GM23338 (cell line): Measurements from ENCODE around the gene PGBD2. TPM values are rescaled to one million over a fixed set of nuclear protein-coding genes. Genes with fewer than 3 reads are reported as not detected.

Source experiments
- ATAC-seq: fragments of 200-7000 bp; cut with Tn5 transposase; 3 replicates; pipeline ENCODE4 v1.9.1; 2020
- DNase-seq: peaks from one replicate; pipeline ENCODE4 v3.0.0-alpha.2; 2015; ENCODE audit warnings: low spot score
- H2AFZ ChIP-seq: fragments of 200-600 bp; sonication (generic); 2 replicates; pipeline ENCODE4 v1.8.0; 2016; ENCODE audit warnings: antibody characterized with exemption, mild to moderate bottlenecking, moderate library complexity
- H3F3A ChIP-seq: fragments of 200-600 bp; sonication (generic); replicated peaks from 2 replicates; pipeline ENCODE4 v1.8.0; 2017; ENCODE audit warnings: antibody characterized with exemption, mixed run types, low read depth
- H3K27ac ChIP-seq: fragments of 200-600 bp; sonication (generic); 2 replicates; pipeline ENCODE4 v1.6.1; 2016; ENCODE audit warnings: low read depth
- H3K27me3 ChIP-seq: fragments of 200-600 bp; sonication (generic); 2 replicates; pipeline ENCODE4 v1.8.0; 2016; ENCODE audit warnings: mild to moderate bottlenecking, mixed run types, moderate library complexity; ENCODE audit not compliant: insufficient read depth
- H3K36me3 ChIP-seq: fragments of 200-600 bp; sonication (generic); 2 replicates; pipeline ENCODE4 v1.8.0; 2016; ENCODE audit warnings: mild to moderate bottlenecking; ENCODE audit not compliant: insufficient read depth
- H3K4me1 ChIP-seq: fragments of 200-600 bp; sonication (generic); 2 replicates; pipeline ENCODE4 v1.8.0; 2016; ENCODE audit warnings: mild to moderate bottlenecking, moderate library complexity; ENCODE audit not compliant: insufficient read depth
- H3K4me2 ChIP-seq: fragments of 200-600 bp; sonication (generic); 2 replicates; pipeline ENCODE4 v1.7.1; 2017; ENCODE audit warnings: mixed run types
- H3K4me3 ChIP-seq: fragments of 200-600 bp; sonication (generic); 2 replicates; pipeline ENCODE4 v1.6.1; 2016; ENCODE audit warnings: mixed run types
- H3K79me2 ChIP-seq: fragments of 200-600 bp; sonication (generic); replicated peaks from 2 replicates; pipeline ENCODE4 v1.8.0; 2017; ENCODE audit warnings: mild to moderate bottlenecking; ENCODE audit not compliant: insufficient read depth
- H3K9me2 ChIP-seq: fragments of 200-600 bp; sonication (generic); 2 replicates; pipeline ENCODE4 v1.8.0; 2017; ENCODE audit not compliant: insufficient read depth
- H4K20me1 ChIP-seq: fragments of 200-600 bp; sonication (generic); replicated peaks from 2 replicates; pipeline ENCODE4 v1.8.0; 2017; ENCODE audit warnings: mild to moderate bottlenecking; ENCODE audit not compliant: insufficient read depth
- H3K27ac Mint-ChIP-seq: 2 replicates; pipeline ENCODE4 v1.8.0; 2020; ENCODE audit warnings: inconsistent platforms, mild to moderate bottlenecking, moderate library complexity, mixed read lengths
- H3K27me3 Mint-ChIP-seq: 3 replicates; pipeline ENCODE4 v1.8.0; 2022; ENCODE audit warnings: low read depth, mild to moderate bottlenecking, moderate library complexity, mixed read lengths, inconsistent platforms; ENCODE audit not compliant: insufficient read depth, poor library complexity
- H3K36me3 Mint-ChIP-seq: 3 replicates; pipeline ENCODE4 v1.8.0; 2021; ENCODE audit warnings: low read depth, mild to moderate bottlenecking, inconsistent platforms, moderate library complexity, mixed read lengths
- H3K4me1 Mint-ChIP-seq: 3 replicates; pipeline ENCODE4 v1.8.0; 2020; ENCODE audit warnings: mild to moderate bottlenecking, inconsistent platforms, mixed read lengths
- H3K4me3 Mint-ChIP-seq: 3 replicates; pipeline ENCODE4 v1.8.0; 2021; ENCODE audit warnings: moderate library complexity, mild to moderate bottlenecking, inconsistent platforms, mixed read lengths
- H3K9me3 Mint-ChIP-seq: 3 replicates; pipeline ENCODE4 v1.8.0; 2020; ENCODE audit warnings: moderate library complexity, mild to moderate bottlenecking, inconsistent platforms, mixed read lengths
- CREB1 ChIP-seq: fragments of 250-450 bp; sonication (Bioruptor Pico); IDR thresholded peaks from 2 replicates; pipeline ENCODE4 v1.5.0; 2020; ENCODE audit warnings: low read depth, mild to moderate bottlenecking, moderate library complexity
- EZH2phosphoT487 ChIP-seq: fragments of 200-600 bp; sonication (generic); IDR thresholded peaks from one replicate; pipeline ENCODE4 v1.8.1; 2018; ENCODE audit warnings: antibody characterized with exemption; ENCODE audit not compliant: unreplicated experiment
- POLR2AphosphoS5 ChIP-seq: IDR thresholded peaks from 2 replicates; pipeline ENCODE4 v1.6.1; 2016; ENCODE audit warnings: antibody characterized with exemption, low read depth
- STAT1 ChIP-seq: IDR thresholded peaks from one replicate; pipeline ENCODE4 v1.6.1; 2016; ENCODE audit warnings: antibody characterized with exemption; ENCODE audit not compliant: unreplicated experiment
- ZNF114 ChIP-seq: fragments of 250-450 bp; sonication (Bioruptor Pico); IDR thresholded peaks from 2 replicates; pipeline ENCODE4 v1.5.0; 2020; ENCODE audit warnings: mild to moderate bottlenecking, moderate library complexity
- ZNF331 ChIP-seq: fragments of 250-450 bp; sonication (Bioruptor Pico); IDR thresholded peaks from 2 replicates; pipeline ENCODE4 v1.5.0; 2020; ENCODE audit warnings: low read depth, mild to moderate bottlenecking, moderate library complexity
- polyA plus RNA-seq: library from polyadenylated mRNA; unstranded; fragments of >200 nt; fragmentation: Nextera tagmentation; extraction: Ambion mirVana; gene quantifications from 2 replicates; pipeline ENCODE4 v1.2.1, GENCODE V29; 2016
- total RNA-seq: library from RNA; depleted of rRNA; stranded (reverse); fragments of >200 nt; shearing (Covaris generic); gene quantifications from 2 replicates; pipeline ENCODE4 v1.2.3, GENCODE V29; 2014
- TF ChIP-seq, protein P1 (sequence below): IDR thresholded peaks from one replicate; pipeline ENCODE4 v1.6.1; 2018; ENCODE audit warnings: antibody characterized with exemption; ENCODE audit not compliant: unreplicated experiment
- TF ChIP-seq, protein P2 (sequence below): IDR thresholded peaks from 2 replicates; pipeline ENCODE4 v1.6.1; 2016; ENCODE audit warnings: antibody characterized with exemption
- TF ChIP-seq, protein P3 (sequence below): fragments of 250-450 bp; sonication (Bioruptor Pico); IDR thresholded peaks from 2 replicates; pipeline ENCODE4 v1.5.0; 2020; ENCODE audit warnings: mild to moderate bottlenecking, moderate library complexity

Gene PGBD2
- total and polyA plus RNA-seq, 2 experiments from 2014 or later = 4.8 to 10.2 TPM

DNA sequence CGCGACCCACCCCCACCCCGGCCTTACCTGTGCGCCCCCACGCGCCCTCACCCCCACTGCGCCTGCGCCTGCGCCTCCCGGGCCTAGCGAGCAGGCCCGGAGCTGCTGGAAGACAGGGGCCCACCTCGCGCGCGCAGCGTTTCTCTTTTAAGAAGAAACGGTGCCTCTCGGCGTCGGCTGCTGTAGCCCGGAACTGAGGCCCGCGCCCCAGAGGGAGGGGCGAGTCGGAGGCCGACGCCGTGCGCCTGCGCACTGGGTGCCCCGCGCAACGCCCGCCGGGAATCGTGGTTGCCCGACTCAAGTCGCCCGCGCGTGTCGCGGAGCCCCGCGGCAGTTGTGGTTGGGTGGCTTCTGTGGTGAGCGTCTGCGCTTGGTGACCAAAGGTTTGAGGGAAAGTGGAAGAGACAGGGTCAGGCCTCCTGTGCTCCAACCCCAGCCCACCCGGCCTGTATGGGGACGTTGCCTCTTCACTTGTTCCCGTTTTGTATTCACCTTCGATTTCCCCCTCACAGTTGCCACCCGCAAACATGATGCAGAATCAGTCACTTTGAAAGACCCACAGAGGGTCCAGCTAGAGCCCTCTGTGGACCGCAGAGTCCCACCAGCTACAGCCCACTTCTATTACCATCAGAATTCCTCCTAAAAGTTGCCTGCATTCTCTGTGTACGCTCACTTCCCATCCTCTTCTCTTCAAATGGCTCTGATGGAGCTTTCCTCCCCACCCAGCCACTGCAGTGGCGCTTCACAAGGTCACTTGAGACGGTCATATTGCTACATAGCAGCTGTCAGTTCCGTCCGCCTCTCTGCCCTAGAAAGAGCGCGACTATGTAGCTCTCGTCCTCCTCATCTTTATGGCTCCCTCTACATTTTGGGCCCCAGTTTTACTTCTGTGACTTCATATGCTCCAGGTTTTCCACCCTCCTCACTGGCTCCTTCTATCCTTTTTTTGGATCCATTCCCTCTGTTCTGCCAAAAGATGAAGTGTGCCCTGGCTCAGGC is 46.8 kb upstream of the PGBD2 start, which contains the start of gene ZNF692:
TSS of gene ZNF692 (minus strand) at position 195 of the 999 bp plus-strand sequence. CDS start 776 bp downstream, outside the sequence.
- H2AFZ ChIP-seq = peak within 1 kb of the TSS; percentile 98
- peak within 1 kb of the TSS; percentile 97 for H3K27ac Mint-ChIP-seq

DNA sequence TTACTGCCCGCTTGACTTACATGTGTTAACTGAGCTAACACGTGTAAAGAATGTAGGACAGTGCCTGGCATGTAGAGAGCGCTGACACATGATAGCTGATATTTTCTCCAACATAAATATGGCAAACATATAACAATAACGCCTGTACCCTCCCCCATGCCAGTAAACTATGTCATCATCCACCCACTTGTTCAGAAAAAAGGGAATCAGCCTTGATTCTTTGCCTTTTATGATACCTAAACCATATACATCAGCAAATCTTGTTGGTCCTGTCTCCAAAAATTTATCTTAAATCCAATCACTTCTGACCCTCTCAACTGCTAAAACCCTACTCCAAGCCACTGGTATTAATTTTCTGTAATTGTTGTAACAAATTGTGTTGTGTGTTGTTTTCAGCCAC is 46.0 kb upstream of the PGBD2 start:
- Histone ChIP-seq H4K20me1 (no peaks in the 10 kb centered on the region), H3K36me3 (peaks cover 12% of the 10 kb centered on the region), H3K4me2 (peak overlapping the region; percentile 98), H3K79me2 (no peaks in the 10 kb centered on the region; the same call in 1 of the 2 replicates), H3K4me3 (peak overlapping the region; percentile 89), H3K4me1 (peaks cover 27% of the 10 kb centered on the region), H3K27me3 (peaks cover 43% of the 10 kb centered on the region), H2AFZ (no peak overlapping the region; the same call in 1 of the 2 replicates), H3K9me2 (no peaks in the 10 kb centered on the region), H3K27ac (no peak overlapping the region), H3F3A (0 out of 2 replicates have a peak, but pooled peaks cover 8% of the 10 kb centered on the region)
- no peak for DNase-seq
- Mint-ChIP-seq H3K4me1 (peaks cover 30% of the 10 kb centered on the region), H3K9me3 (no peaks in the 10 kb centered on the region; the same call in 2 of the 3 replicates), H3K27ac (no peak overlapping the region), H3K27me3 (peaks cover 25% of the 10 kb centered on the region), H3K36me3 (peaks cover 7% of the 10 kb centered on the region; the same call in 2 of the 3 replicates), H3K4me3 (peak overlapping the region; percentile 89)
- ATAC-seq = no peak
- TF ChIP-seq, protein P1, sequence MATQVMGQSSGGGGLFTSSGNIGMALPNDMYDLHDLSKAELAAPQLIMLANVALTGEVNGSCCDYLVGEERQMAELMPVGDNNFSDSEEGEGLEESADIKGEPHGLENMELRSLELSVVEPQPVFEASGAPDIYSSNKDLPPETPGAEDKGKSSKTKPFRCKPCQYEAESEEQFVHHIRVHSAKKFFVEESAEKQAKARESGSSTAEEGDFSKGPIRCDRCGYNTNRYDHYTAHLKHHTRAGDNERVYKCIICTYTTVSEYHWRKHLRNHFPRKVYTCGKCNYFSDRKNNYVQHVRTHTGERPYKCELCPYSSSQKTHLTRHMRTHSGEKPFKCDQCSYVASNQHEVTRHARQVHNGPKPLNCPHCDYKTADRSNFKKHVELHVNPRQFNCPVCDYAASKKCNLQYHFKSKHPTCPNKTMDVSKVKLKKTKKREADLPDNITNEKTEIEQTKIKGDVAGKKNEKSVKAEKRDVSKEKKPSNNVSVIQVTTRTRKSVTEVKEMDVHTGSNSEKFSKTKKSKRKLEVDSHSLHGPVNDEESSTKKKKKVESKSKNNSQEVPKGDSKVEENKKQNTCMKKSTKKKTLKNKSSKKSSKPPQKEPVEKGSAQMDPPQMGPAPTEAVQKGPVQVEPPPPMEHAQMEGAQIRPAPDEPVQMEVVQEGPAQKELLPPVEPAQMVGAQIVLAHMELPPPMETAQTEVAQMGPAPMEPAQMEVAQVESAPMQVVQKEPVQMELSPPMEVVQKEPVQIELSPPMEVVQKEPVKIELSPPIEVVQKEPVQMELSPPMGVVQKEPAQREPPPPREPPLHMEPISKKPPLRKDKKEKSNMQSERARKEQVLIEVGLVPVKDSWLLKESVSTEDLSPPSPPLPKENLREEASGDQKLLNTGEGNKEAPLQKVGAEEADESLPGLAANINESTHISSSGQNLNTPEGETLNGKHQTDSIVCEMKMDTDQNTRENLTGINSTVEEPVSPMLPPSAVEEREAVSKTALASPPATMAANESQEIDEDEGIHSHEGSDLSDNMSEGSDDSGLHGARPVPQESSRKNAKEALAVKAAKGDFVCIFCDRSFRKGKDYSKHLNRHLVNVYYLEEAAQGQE = no peak
- no peak for TF ChIP-seq ZNF331 (CRISPR knock-in tag)
- TF ChIP-seq, protein P2, sequence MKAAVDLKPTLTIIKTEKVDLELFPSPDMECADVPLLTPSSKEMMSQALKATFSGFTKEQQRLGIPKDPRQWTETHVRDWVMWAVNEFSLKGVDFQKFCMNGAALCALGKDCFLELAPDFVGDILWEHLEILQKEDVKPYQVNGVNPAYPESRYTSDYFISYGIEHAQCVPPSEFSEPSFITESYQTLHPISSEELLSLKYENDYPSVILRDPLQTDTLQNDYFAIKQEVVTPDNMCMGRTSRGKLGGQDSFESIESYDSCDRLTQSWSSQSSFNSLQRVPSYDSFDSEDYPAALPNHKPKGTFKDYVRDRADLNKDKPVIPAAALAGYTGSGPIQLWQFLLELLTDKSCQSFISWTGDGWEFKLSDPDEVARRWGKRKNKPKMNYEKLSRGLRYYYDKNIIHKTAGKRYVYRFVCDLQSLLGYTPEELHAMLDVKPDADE = no peak
- TF ChIP-seq ZNF114 (CRISPR knock-in tag) = no peak
- no peak for TF ChIP-seq STAT1
- no peak for TF ChIP-seq EZH2phosphoT487
- TF ChIP-seq, protein P3, sequence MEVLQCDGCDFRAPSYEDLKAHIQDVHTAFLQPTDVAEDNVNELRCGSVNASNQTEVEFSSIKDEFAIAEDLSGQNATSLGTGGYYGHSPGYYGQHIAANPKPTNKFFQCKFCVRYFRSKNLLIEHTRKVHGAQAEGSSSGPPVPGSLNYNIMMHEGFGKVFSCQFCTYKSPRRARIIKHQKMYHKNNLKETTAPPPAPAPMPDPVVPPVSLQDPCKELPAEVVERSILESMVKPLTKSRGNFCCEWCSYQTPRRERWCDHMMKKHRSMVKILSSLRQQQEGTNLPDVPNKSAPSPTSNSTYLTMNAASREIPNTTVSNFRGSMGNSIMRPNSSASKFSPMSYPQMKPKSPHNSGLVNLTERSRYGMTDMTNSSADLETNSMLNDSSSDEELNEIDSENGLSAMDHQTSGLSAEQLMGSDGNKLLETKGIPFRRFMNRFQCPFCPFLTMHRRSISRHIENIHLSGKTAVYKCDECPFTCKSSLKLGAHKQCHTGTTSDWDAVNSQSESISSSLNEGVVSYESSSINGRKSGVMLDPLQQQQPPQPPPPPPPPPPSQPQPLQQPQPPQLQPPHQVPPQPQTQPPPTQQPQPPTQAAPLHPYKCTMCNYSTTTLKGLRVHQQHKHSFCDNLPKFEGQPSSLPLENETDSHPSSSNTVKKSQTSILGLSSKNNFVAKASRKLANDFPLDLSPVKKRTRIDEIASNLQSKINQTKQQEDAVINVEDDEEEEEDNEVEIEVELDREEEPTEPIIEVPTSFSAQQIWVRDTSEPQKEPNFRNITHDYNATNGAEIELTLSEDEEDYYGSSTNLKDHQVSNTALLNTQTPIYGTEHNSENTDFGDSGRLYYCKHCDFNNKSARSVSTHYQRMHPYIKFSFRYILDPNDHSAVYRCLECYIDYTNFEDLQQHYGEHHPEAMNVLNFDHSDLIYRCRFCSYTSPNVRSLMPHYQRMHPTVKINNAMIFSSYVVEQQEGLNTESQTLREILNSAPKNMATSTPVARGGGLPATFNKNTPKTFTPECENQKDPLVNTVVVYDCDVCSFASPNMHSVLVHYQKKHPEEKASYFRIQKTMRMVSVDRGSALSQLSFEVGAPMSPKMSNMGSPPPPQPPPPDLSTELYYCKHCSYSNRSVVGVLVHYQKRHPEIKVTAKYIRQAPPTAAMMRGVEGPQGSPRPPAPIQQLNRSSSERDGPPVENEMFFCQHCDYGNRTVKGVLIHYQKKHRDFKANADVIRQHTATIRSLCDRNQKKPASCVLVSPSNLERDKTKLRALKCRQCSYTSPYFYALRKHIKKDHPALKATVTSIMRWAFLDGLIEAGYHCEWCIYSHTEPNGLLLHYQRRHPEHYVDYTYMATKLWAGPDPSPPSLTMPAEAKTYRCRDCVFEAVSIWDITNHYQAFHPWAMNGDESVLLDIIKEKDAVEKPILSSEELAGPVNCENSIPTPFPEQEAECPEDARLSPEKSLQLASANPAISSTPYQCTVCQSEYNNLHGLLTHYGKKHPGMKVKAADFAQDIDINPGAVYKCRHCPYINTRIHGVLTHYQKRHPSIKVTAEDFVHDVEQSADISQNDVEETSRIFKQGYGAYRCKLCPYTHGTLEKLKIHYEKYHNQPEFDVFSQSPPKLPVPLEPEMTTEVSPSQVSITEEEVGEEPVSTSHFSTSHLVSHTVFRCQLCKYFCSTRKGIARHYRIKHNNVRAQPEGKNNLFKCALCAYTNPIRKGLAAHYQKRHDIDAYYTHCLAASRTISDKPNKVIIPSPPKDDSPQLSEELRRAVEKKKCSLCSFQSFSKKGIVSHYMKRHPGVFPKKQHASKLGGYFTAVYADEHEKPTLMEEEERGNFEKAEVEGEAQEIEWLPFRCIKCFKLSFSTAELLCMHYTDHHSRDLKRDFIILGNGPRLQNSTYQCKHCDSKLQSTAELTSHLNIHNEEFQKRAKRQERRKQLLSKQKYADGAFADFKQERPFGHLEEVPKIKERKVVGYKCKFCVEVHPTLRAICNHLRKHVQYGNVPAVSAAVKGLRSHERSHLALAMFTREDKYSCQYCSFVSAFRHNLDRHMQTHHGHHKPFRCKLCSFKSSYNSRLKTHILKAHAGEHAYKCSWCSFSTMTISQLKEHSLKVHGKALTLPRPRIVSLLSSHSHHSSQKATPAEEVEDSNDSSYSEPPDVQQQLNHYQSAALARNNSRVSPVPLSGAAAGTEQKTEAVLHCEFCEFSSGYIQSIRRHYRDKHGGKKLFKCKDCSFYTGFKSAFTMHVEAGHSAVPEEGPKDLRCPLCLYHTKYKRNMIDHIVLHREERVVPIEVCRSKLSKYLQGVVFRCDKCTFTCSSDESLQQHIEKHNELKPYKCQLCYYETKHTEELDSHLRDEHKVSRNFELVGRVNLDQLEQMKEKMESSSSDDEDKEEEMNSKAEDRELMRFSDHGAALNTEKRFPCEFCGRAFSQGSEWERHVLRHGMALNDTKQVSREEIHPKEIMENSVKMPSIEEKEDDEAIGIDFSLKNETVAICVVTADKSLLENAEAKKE (CRISPR knock-in tag) = no peak

More for the DNA sequence above, 46.8 kb upstream of the PGBD2 start, which contains the start of gene ZNF692:
- DNase-seq (peak; percentile 98), ATAC-seq (peak; percentile 74)
- peak within 1 kb of the TSS; percentile 88 for H3K27ac ChIP-seq
- peaks cover 15% of the 10 kb centered on the region for H3K36me3 ChIP-seq
- H3F3A ChIP-seq = 0 out of 2 replicates have a peak, but pooled peaks cover 8% of the 10 kb centered on the region
- H3K4me3 Mint-ChIP-seq = peak within 1 kb of the TSS; percentile 89
- H3K79me2 ChIP-seq = no peaks in the 10 kb centered on the region; the same call in 1 of the 2 replicates
- peak within 1 kb of the TSS; percentile 89 for H3K4me3 ChIP-seq
- H3K9me2 ChIP-seq = no peaks in the 10 kb centered on the region
- no peaks in the 10 kb centered on the region for H4K20me1 ChIP-seq
- peak within 1 kb of the TSS; percentile 98 for H3K4me2 ChIP-seq
- no peaks in the 10 kb centered on the region; the same call in 1 of the 3 replicates for H3K9me3 Mint-ChIP-seq
- H3K27me3 Mint-ChIP-seq = peaks cover 23% of the 10 kb centered on the region
- peak; percentile 85 for TF ChIP-seq POLR2AphosphoS5
- peak; percentile 23; the same call in 1 of the 2 replicates for TF ChIP-seq CREB1 (CRISPR knock-in tag)
- no peak for TF ChIP-seq EZH2phosphoT487
- peaks cover 7% of the 10 kb centered on the region; the same call in 2 of the 3 replicates for H3K36me3 Mint-ChIP-seq
- H3K4me1 Mint-ChIP-seq = peaks cover 26% of the 10 kb centered on the region
- peaks cover 27% of the 10 kb centered on the region for H3K4me1 ChIP-seq
- peaks cover 35% of the 10 kb centered on the region for H3K27me3 ChIP-seq
